Right lobe of liver (tissue), 6 donors: ENCODE results near the gene HPS6. TPM values are rescaled to one million over a fixed set of nuclear protein-coding genes. Genes with fewer than 3 reads are reported as not detected.
"Not testable (repeated sequence)": the region's sequence is repeated elsewhere in the genome, so short reads cannot be mapped to it uniquely, and the experiment has no call there.

Experiments
- ATAC-seq, 4 donors: fragments of 200-7000 bp; cut with Tn5 transposase; one replicate each; pipeline ENCODE4 v1.9.1; 2020; ENCODE audit warnings: mild to moderate bottlenecking in 4 of 4, moderate library complexity in 4 of 4
- DNase-seq, 3 donors: peaks; one replicate each; pipeline ENCODE4 v3.0.0-alpha.2; 2020
- H3K27ac ChIP-seq, 3 donors: fragments of 200-600 bp; one replicate each; pipeline ENCODE4 v1.8.0; 2022
- H3K27me3 ChIP-seq, 2 donors: fragments of 200-600 bp; one replicate each; pipeline ENCODE4 v1.8.0; 2022
- H3K36me3 ChIP-seq, 4 donors: fragments of 200-600 bp; sonication (generic) in 1 of 4; one replicate each; pipeline versions ENCODE4 v1.5.1 to v1.8.0; 2017 to 2022; ENCODE audit warnings: control low read depth in 1 of 4
- H3K4me1 ChIP-seq, 4 donors: fragments of 200-600 bp; sonication (generic) in 1 of 4; one replicate each; pipeline versions ENCODE4 v1.5.1 to v1.8.0; 2017 to 2022; ENCODE audit warnings: control low read depth in 1 of 4
- H3K4me3 ChIP-seq, 3 donors: fragments of 200-600 bp; one replicate each; pipeline ENCODE4 v1.8.0; 2022
- H3K9me3 ChIP-seq, 4 donors: fragments of 200-600 bp; sonication (generic) in 1 of 4; one replicate each; pipeline versions ENCODE4 v1.5.1 to v1.8.0; 2017 to 2022; ENCODE audit warnings: control low read depth in 1 of 4
- POLR2A ChIP-seq: fragments of 450-650 bp; IDR thresholded peaks from one replicate; pipeline ENCODE4 v1.6.1; 2017; ENCODE audit warnings: antibody characterized with exemption, mild to moderate bottlenecking
- WGBS: methylation state at CpG from one replicate; pipeline ENCODE4 v1.1.6; 2018; ENCODE audit warnings: low coverage, low lambda C conversion rate; ENCODE audit not compliant: insufficient coverage; ENCODE audit errors: missing lambda C conversion rate; 5-methylcytosine and 5-hydroxymethylcytosine counted together
- intact Hi-C, 2 donors: fragments of 100-400 bp; cut with DNase I; formaldehyde crosslinking; loops; one replicate each; pipeline versions ENCODE4 v1.11.2 to v1.14.1; 2022
- total RNA-seq, 6 experiments: library from RNA; depleted of rRNA in 2 of 6; stranded (reverse); fragments of >200 nt in 2 of 6; fragmentation: NEBNext Ultra II Directional in 3 of 6; extraction: Animal tissue kit (Norgen Biotek cat#: 25700) in 3 of 6; gene quantifications; one replicate each; pipeline versions ENCODE4 v1.1.0 to v1.2.4, GENCODE V29; 2016 to 2023
- TF ChIP-seq, protein P1 (sequence below), 4 donors: fragments of 200-600 bp in 3 of 4; fragments of 450-650 bp in 1 of 4; IDR thresholded peaks; one replicate each; pipeline versions ENCODE4 v1.5.1 to v1.8.0; 2016 to 2022; ENCODE audit warnings: antibody characterized with exemption in 4 of 4, mild to moderate bottlenecking in 2 of 4
- donor health status: DM: no; HTN: yes; CAD: no.
- donor health status: DM: no; HTN: no; CAD: no.
- donor health status: DM: no; HTN: no; CAD: no.
- donor health status: DM: no; HTN: yes; CAD: no.
- donor health status: DM: no; HTN: yes; CAD: no.

HPS6 gene
- total RNA-seq, 6 experiments from 2014 or later = 6.6 to 11.7 (median 8.4) TPM

- no peak for TF ChIP-seq POLR2A
- TF ChIP-seq, protein P1, sequence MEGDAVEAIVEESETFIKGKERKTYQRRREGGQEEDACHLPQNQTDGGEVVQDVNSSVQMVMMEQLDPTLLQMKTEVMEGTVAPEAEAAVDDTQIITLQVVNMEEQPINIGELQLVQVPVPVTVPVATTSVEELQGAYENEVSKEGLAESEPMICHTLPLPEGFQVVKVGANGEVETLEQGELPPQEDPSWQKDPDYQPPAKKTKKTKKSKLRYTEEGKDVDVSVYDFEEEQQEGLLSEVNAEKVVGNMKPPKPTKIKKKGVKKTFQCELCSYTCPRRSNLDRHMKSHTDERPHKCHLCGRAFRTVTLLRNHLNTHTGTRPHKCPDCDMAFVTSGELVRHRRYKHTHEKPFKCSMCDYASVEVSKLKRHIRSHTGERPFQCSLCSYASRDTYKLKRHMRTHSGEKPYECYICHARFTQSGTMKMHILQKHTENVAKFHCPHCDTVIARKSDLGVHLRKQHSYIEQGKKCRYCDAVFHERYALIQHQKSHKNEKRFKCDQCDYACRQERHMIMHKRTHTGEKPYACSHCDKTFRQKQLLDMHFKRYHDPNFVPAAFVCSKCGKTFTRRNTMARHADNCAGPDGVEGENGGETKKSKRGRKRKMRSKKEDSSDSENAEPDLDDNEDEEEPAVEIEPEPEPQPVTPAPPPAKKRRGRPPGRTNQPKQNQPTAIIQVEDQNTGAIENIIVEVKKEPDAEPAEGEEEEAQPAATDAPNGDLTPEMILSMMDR (IDR thresholded peaks at IDR 0.05) = no peak
- Histone ChIP-seq H3K36me3 (peaks cover 0 to 48% (median 25%) of the 10 kb centered on the region in 4 donors), H3K27me3 (no peaks in the 10 kb centered on the region), H3K4me1 (no peaks in the 10 kb centered on the region), H3K4me3 (no peak overlapping the region), H3K27ac (no peak overlapping the region), H3K9me3 (no peaks in the 10 kb centered on the region)
- DNase-seq (no peak), ATAC-seq (peak in 2 of 4 donors; percentile 35 to 46)
- intact Hi-C loops = no loop called here
- 66% methylated on average over 3 of the region's 3 CpGs for WGBS
Measured at GRCh38 chr10:102024799-102025198, 40.4 kb upstream of the HPS6 start.

GRCh38 chr10:102027261-102027660, 37.9 kb upstream of the HPS6 start:
- 100% methylated on average over 2 of the region's 2 CpGs for WGBS

GRCh38 chr10:102033787-102034186, 31.4 kb upstream of the HPS6 start:
- Histone ChIP-seq H3K9me3 (no peaks in the 10 kb centered on the region), H3K27me3 (no peaks in the 10 kb centered on the region), H3K27ac (no peak overlapping the region), H3K36me3 (peaks cover 0 to 43% (median 25%) of the 10 kb centered on the region in 4 donors), H3K4me3 (no peak overlapping the region), H3K4me1 (no peaks in the 10 kb centered on the region)
- no peak for TF ChIP-seq POLR2A
- TF ChIP-seq, protein P1 (IDR thresholded peaks at IDR 0.05) = no peak
- ATAC-seq (no peak), DNase-seq (no peak)
- WGBS = 92% methylated on average over 2 of the region's 2 CpGs
- intact Hi-C loops = no loop called here

More at GRCh38 chr10:102027261-102027660, 37.9 kb upstream of the HPS6 start:
- H3K27me3 ChIP-seq = no peaks in the 10 kb centered on the region
- H3K4me3 ChIP-seq = no peak overlapping the region
- intact Hi-C loops = no loop called here
- no peaks in the 10 kb centered on the region for H3K4me1 ChIP-seq
- no peaks in the 10 kb centered on the region for H3K9me3 ChIP-seq
- no peak for DNase-seq
- H3K27ac ChIP-seq = no peak overlapping the region
- peaks cover 0 to 73% (median 29%) of the 10 kb centered on the region in 4 donors for H3K36me3 ChIP-seq
- no peak for ATAC-seq
- TF ChIP-seq, protein P1 (IDR thresholded peaks at IDR 0.05) = no peak
- TF ChIP-seq POLR2A = no peak

GRCh38 chr10:102035807-102036206, 29.3 kb upstream of the HPS6 start:
- H3K4me1 ChIP-seq, H3K9me3 ChIP-seq, intact Hi-C loops, DNase-seq, H3K27ac ChIP-seq, H3K27me3 ChIP-seq, H3K4me3 ChIP-seq, ATAC-seq: not testable (repeated sequence)
- no CpG with 5 or more reads among the region's 33 CpGs for WGBS
- peaks cover 0 to 35% (median 17%) of the 10 kb centered on the region in 4 donors for H3K36me3 ChIP-seq

DNA sequence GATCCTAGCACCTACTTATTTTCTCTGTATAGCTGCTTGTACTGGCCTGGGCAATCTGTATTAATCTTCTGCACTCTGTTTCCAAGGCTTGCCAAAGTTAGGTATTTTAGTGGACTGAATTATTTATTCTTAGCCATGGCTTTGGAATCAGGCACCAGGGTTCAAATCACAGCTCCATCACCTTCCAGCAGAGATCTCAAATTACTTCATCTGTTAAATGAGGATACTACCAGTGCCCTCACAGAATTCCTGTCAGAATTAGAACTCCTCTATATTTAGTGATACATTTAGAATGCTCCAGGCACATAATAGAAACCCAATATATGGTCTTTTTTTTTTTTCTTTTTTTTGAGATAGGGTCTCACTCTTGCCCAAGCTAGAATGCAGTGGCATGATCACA, 26.7 kb upstream of the HPS6 start:
- intact Hi-C loops = no loop called here
- Histone ChIP-seq H3K27ac (no peak overlapping the region), H3K27me3 (no peaks in the 10 kb centered on the region), H3K9me3 (no peaks in the 10 kb centered on the region), H3K36me3 (peaks cover 0 to 12% (median 3%) of the 10 kb centered on the region in 4 donors), H3K4me3 (no peak overlapping the region), H3K4me1 (no peaks in the 10 kb centered on the region)
- DNase-seq (no peak), ATAC-seq (no peak)
- no peak for TF ChIP-seq POLR2A
- TF ChIP-seq, protein P1 (IDR thresholded peaks at IDR 0.05) = no peak
